ENCODE results near the gene INPP5J. TPM values are rescaled to one million over a fixed set of nuclear protein-coding genes. Genes with fewer than 3 reads are reported as not detected.

Gene INPP5J
- total and polyA plus RNA-seq, 7 donors, result 1.1 to 15.3 (median 2.2) TPM

DNA sequence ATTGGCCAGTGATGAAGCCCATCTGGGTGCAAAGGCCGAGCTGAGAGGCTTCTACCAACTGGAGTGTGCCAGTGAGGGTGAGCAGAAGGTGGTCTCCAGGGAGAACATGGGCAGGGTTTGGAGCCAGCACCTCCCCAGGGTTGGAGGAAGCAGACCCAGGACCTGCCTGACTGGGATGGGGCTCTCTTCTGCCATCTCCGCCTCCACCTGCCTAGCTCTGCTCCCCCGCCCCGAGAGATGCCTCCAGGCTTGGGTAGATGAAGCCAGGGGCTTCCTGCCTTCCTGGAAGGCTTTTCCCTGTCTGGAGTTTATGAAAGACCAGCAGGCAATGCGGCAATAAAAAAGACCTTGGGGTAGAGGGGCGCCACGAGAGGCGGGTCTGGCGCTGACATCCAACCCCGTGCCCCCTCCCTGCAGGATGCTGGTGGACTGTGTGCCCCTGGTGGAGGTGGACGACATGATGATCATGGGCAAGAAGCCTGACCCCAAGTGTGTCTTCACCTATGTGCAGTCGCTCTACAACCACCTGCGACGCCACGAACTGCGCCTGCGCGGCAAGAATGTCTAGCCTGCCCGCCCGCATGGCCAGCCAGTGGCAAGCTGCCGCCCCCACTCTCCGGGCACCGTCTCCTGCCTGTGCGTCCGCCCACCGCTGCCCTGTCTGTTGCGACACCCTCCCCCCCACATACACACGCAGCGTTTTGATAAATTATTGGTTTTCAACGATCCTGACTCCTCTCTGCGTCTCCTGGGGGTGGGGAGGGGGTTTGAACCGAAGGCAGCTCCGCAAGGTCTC lies 18.7 kb upstream of the INPP5J start:
- peak overlapping the region; percentile 73 to 98 (median 92) for H3K4me3 ChIP-seq
- no peaks in the 10 kb centered on the region for H3K9me3 ChIP-seq
- H3K27me3 ChIP-seq, result no peaks in the 10 kb centered on the region
- 82% methylated on average over 33 of the region's 33 CpGs for whole genome bisulfite sequencing, 2 donors
- intact Hi-C loops (cut with DNase I), result no loop called here
- H3K4me1 ChIP-seq, result peaks cover 0 to 77% (median 71%) of the 10 kb centered on the region in 4 donors
- peak; percentile 95 for DNase-seq
- peaks cover 28 to 55% (median 34%) of the 10 kb centered on the region in 4 donors for H3K36me3 ChIP-seq
- peak overlapping the region; percentile 96 to 100 (median 99) for H3K27ac ChIP-seq
- TF ChIP-seq, protein P1, sequence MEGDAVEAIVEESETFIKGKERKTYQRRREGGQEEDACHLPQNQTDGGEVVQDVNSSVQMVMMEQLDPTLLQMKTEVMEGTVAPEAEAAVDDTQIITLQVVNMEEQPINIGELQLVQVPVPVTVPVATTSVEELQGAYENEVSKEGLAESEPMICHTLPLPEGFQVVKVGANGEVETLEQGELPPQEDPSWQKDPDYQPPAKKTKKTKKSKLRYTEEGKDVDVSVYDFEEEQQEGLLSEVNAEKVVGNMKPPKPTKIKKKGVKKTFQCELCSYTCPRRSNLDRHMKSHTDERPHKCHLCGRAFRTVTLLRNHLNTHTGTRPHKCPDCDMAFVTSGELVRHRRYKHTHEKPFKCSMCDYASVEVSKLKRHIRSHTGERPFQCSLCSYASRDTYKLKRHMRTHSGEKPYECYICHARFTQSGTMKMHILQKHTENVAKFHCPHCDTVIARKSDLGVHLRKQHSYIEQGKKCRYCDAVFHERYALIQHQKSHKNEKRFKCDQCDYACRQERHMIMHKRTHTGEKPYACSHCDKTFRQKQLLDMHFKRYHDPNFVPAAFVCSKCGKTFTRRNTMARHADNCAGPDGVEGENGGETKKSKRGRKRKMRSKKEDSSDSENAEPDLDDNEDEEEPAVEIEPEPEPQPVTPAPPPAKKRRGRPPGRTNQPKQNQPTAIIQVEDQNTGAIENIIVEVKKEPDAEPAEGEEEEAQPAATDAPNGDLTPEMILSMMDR (IDR thresholded peaks at IDR 0.05), result peak in 2 of 4 experiments; percentile 9 to 11
- TF ChIP-seq EP300 (IDR thresholded peaks at IDR 0.05) (no peak), POLR2A (IDR thresholded peaks at IDR 0.05) (peak; percentile 21 to 31), POLR2AphosphoS5 (IDR thresholded peaks at IDR 0.05) (peak; percentile 86 to 92 (median 88))

DNA sequence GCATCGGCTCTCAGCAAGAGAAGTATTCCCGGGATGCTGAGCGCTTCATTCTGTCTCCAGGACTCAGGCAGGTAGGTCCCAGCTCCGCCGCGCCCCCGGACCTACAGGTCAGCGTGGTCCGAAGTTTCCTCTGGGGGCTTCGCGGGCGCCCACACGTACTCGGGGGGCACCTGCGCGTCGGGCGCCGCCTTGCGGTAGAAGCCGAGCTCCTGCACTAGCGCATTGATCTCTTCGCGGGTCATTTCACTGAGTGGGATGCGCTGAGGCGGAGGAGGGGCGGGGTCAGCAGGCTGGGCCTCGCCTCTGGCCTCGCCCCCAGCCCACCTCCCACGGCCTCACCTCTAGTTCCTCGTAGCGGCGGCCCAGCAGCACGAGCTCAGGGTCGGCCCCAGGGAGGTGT lies 17.9 kb upstream of the INPP5J start:
- peak overlapping the region; percentile 96 to 100 (median 99) for H3K27ac ChIP-seq
- no peaks in the 10 kb centered on the region for H3K9me3 ChIP-seq
- WGBS, 2 donors, result 50 to 79% methylated on average over 35 of the region's 35 CpGs
- peaks cover 20 to 47% (median 26%) of the 10 kb centered on the region in 4 donors for H3K36me3 ChIP-seq
- TF ChIP-seq, protein P1 (IDR thresholded peaks at IDR 0.05), result peak in 3 of 4 experiments; percentile 42 to 83 (median 54)
- TF ChIP-seq EP300 (IDR thresholded peaks at IDR 0.05) (no peak), POLR2AphosphoS5 (IDR thresholded peaks at IDR 0.05) (peak; percentile 62 to 93 (median 74)), POLR2A (IDR thresholded peaks at IDR 0.05) (no peak)
- DNase-seq, result peak; percentile 83
- peak overlapping the region; percentile 73 to 98 (median 92) for H3K4me3 ChIP-seq
- peaks cover 0 to 69% (median 63%) of the 10 kb centered on the region in 4 donors for H3K4me1 ChIP-seq
- intact Hi-C loops (cut with DNase I), result loop anchor here (1.0 to 5.0 kb wide), 2 partner anchors 15 to 182 kb away; no protein-coding TSS in a partner anchor
- no peaks in the 10 kb centered on the region for H3K27me3 ChIP-seq

DNA sequence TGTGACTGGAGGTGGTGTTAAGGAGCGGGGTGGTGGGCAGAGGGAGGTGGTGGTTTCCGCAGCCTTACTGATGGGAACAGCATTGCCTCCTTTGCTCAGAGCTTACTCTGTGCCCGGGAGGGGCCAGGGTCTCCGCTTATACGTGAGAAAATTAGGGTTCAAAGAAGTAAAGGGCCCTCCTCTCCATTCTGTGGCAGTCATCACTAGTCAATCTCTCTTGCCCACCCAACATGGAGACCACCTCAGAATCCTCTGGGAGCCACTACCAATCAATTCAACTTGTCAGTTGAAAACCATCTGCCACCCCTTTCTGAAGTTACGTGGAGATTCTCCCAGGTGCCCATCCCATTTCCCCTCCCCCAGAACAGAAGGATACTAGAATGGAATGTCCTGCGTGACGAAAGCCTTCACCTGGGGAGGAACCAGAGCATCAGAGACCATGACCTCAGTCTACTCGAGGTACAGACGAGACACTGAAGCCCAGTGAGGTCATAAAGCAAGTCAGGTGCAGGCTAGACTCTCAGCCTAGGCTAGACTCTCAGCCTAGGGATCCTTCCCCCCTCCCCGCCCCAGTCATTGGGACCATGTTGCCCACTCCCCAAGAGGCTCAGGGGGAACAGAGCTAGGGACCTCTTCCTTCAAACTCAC lies 17.4 kb upstream of the INPP5J start:
- Histone ChIP-seq H3K4me1 (peaks cover 0 to 63% (median 58%) of the 10 kb centered on the region in 4 donors), H3K27me3 (no peaks in the 10 kb centered on the region), H3K4me3 (peak overlapping the region; percentile 73 to 98 (median 92)), H3K27ac (peak overlapping the region; percentile 96 to 100 (median 99)), H3K36me3 (peaks cover 15 to 42% (median 21%) of the 10 kb centered on the region in 4 donors), H3K9me3 (no peaks in the 10 kb centered on the region)
- DNase-seq, result peak; percentile 79
- intact Hi-C loops (cut with DNase I), result loop anchor here (1.0 to 5.0 kb wide), 2 partner anchors 15 to 182 kb away; no protein-coding TSS in a partner anchor
- TF ChIP-seq, protein P1 (IDR thresholded peaks at IDR 0.05), result no peak
- peak in 1 of 4 donors; percentile 64 for TF ChIP-seq EP300 (IDR thresholded peaks at IDR 0.05)
- TF ChIP-seq POLR2A (IDR thresholded peaks at IDR 0.05), result no peak
- TF ChIP-seq POLR2AphosphoS5 (IDR thresholded peaks at IDR 0.05), result peak; percentile 16 to 64 (median 36)
- 73 to 78% methylated on average over 11 of the region's 11 CpGs for WGBS, 2 donors

DNA sequence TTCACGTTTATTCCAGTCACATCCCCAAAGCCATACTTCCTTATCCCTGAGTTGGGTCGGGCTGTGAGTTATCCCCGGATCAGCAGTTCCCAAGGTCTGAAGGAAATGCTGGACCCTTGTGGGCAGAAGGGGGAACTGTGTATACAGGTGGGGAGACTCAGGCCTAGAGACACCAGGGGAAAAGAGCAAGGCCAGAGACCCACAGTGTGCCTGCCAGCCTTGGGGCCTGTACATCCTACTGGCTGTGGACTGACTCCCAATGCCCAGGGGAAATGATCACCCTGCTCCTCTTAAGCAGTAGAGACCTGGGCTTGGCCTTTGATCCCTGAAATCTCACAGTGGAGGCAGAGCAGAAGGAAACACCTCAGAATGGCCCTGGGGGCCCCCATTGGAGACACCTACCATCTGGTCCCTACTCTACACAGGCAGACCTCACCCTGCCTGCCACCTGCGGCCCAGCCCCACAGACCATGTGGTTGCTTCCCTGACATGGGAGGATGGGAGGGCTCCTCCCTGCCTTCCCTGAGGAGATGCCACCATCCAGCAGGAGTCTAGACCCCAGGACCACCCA lies 16.7 kb upstream of the INPP5J start:
- no peaks in the 10 kb centered on the region for H3K27me3 ChIP-seq
- intact Hi-C loops (cut with DNase I), result loop anchor here (5.0 kb wide), 1 partner anchor 181 kb away; no protein-coding TSS in a partner anchor
- peaks cover 0 to 57% (median 51%) of the 10 kb centered on the region in 4 donors for H3K4me1 ChIP-seq
- peak overlapping the region; percentile 96 to 100 (median 99) for H3K27ac ChIP-seq
- WGBS, 2 donors, result 33 to 63% methylated on average over 4 of the region's 4 CpGs
- H3K4me3 ChIP-seq, result peak overlapping the region; percentile 73 to 98 (median 92)
- TF ChIP-seq EP300 (IDR thresholded peaks at IDR 0.05) (no peak), POLR2A (IDR thresholded peaks at IDR 0.05) (no peak), POLR2AphosphoS5 (IDR thresholded peaks at IDR 0.05) (peak in 3 of 4 donors; percentile 2 to 57 (median 44))
- TF ChIP-seq, protein P1 (IDR thresholded peaks at IDR 0.05), result peak in 2 of 4 experiments; percentile 13 to 35
- DNase-seq, result peak; percentile 84
- no peaks in the 10 kb centered on the region for H3K9me3 ChIP-seq
- H3K36me3 ChIP-seq, result peaks cover 8 to 35% (median 14%) of the 10 kb centered on the region in 4 donors

All from sigmoid colon (tissue), 7 donors.